Tibial nerve (tissue), 4 donors: ENCODE results near the gene ABHD11.

Experiments used
- CTCF ChIP-seq, 5 experiments: fragments of 200-600 bp in 3 of 5; fragments of 450-650 bp in 2 of 5; sonication (generic) in 3 of 5; IDR thresholded peaks; one replicate each; pipeline ENCODE4 v1.5.1; 2016 to 2019; ENCODE audit warnings: antibody characterized with exemption in 5 of 5, mild to moderate bottlenecking in 3 of 5, moderate library complexity in 2 of 5
- EP300 ChIP-seq, 2 donors: sonication (generic); formaldehyde crosslinking; IDR thresholded peaks; one replicate each; pipeline ENCODE4 v1.6.1; 2017; ENCODE audit warnings: antibody characterized with exemption in 2 of 2, mild to moderate bottlenecking in 1 of 2
- POLR2A ChIP-seq, 2 donors: fragments of 450-650 bp; IDR thresholded peaks; one replicate each; pipeline ENCODE4 v1.6.1; 2017; ENCODE audit warnings: antibody characterized with exemption in 2 of 2, mild to moderate bottlenecking in 2 of 2, moderate library complexity in 2 of 2

GRCh38 chr7:73723813-73724212, 14.8 kb downstream of the ABHD11 start:
- TF ChIP-seq POLR2A (IDR thresholded peaks at IDR 0.05) (no peak), CTCF (IDR thresholded peaks at IDR 0.05) (no peak), EP300 (IDR thresholded peaks at IDR 0.05) (no peak)
